Measurements from ENCODE around the gene ADAR.

GRCh38 chr1:154575147-154575927 is 32.6 kb downstream of the ADAR start:
- TF ChIP-seq POLR2A (IDR thresholded peaks at IDR 0.05; ENCODE audit: low read depth, low read length) (no peak), CEBPB (IDR thresholded peaks at IDR 0.05; ENCODE audit: low read depth, low read length) (no peak), RCOR1 (IDR thresholded peaks at IDR 0.05; ENCODE audit: insufficient replicate concordance, low read length) (no peak), MAZ (IDR thresholded peaks at IDR 0.05; ENCODE audit: borderline replicate concordance, low read depth, low read length) (no peak), USF2 (IDR thresholded peaks at IDR 0.05; ENCODE audit: low read depth, low read length) (no peak), MXI1 (IDR thresholded peaks at IDR 0.05; ENCODE audit: borderline replicate concordance, low read depth, low read length) (no peak), SMC3 (IDR thresholded peaks at IDR 0.05; ENCODE audit: low read depth, low read length) (no peak), CHD1 (IDR thresholded peaks at IDR 0.05; ENCODE audit: low read depth, low read length) (no peak)
- TF ChIP-seq, protein P1, sequence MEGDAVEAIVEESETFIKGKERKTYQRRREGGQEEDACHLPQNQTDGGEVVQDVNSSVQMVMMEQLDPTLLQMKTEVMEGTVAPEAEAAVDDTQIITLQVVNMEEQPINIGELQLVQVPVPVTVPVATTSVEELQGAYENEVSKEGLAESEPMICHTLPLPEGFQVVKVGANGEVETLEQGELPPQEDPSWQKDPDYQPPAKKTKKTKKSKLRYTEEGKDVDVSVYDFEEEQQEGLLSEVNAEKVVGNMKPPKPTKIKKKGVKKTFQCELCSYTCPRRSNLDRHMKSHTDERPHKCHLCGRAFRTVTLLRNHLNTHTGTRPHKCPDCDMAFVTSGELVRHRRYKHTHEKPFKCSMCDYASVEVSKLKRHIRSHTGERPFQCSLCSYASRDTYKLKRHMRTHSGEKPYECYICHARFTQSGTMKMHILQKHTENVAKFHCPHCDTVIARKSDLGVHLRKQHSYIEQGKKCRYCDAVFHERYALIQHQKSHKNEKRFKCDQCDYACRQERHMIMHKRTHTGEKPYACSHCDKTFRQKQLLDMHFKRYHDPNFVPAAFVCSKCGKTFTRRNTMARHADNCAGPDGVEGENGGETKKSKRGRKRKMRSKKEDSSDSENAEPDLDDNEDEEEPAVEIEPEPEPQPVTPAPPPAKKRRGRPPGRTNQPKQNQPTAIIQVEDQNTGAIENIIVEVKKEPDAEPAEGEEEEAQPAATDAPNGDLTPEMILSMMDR (conservative IDR thresholded peaks at IDR 0.05; ENCODE audit: low read depth, low read length) = no peak
